Gastrocnemius medialis (tissue), 4 donors: ENCODE results near the gene CAPG. TPM values are rescaled to one million over a fixed set of nuclear protein-coding genes. Genes with fewer than 3 reads are reported as not detected.
"Not testable (repeated sequence)": the region's sequence is repeated elsewhere in the genome, so short reads cannot be mapped to it uniquely, and the experiment has no call there.

Source experiments
- ATAC-seq, 2 donors: fragments of 150-250 bp; one replicate each; pipeline ENCODE4 v1.9.1; 2016
- DNase-seq, 2 donors: peaks; one replicate each; pipeline ENCODE4 v3.0.0-alpha.2; 2019
- H3K27ac ChIP-seq, 4 donors: fragments of 200-600 bp; sonication (generic); 1 replicate in 1 of 4; 2 replicates in 3 of 4; pipeline ENCODE4 v1.5.1; 2016 to 2018; ENCODE audit warnings: mild to moderate bottlenecking in 2 of 4, moderate library complexity in 1 of 4
- H3K27me3 ChIP-seq, 3 donors: fragments of 200-600 bp; sonication (generic) in 2 of 3; 1 replicate in 1 of 3; 2 replicates in 2 of 3; pipeline versions ENCODE4 v1.5.1 to v1.6.0; 2016 to 2019; ENCODE audit warnings: mild to moderate bottlenecking in 1 of 3, moderate library complexity in 1 of 3
- H3K36me3 ChIP-seq, 2 donors: fragments of 200-600 bp; sonication (generic) in 1 of 2; one replicate each; pipeline ENCODE4 v1.5.1; 2017 to 2018
- H3K4me1 ChIP-seq, 2 donors: fragments of 200-600 bp; sonication (generic) in 1 of 2; one replicate each; pipeline ENCODE4 v1.5.1; 2016 to 2017; ENCODE audit warnings: mild to moderate bottlenecking in 2 of 2
- H3K4me3 ChIP-seq, 4 donors: fragments of 200-600 bp; sonication (generic) in 3 of 4; 1 replicate in 1 of 4; 2 replicates in 3 of 4; pipeline ENCODE4 v1.5.1; 2016 to 2019; ENCODE audit warnings: mild to moderate bottlenecking in 2 of 4
- H3K9me3 ChIP-seq, 3 donors: fragments of 200-600 bp; sonication (generic) in 2 of 3; 1 replicate in 1 of 3; 2 replicates in 2 of 3; pipeline ENCODE4 v1.5.1; 2016 to 2019
- CTCF ChIP-seq, 5 experiments: fragments of 450-650 bp in 3 of 5; fragments of 200-600 bp in 2 of 5; sonication (generic) in 2 of 5; IDR thresholded peaks in 4 of 5; conservative IDR thresholded peaks in 1 of 5; 1 replicate in 4 of 5; 2 replicates in 1 of 5; pipeline ENCODE4 v1.5.1; 2016 to 2019; ENCODE audit warnings: antibody characterized with exemption in 5 of 5, mild to moderate bottlenecking in 3 of 5, moderate library complexity in 3 of 5
- POLR2A ChIP-seq, 2 donors: fragments of 450-650 bp; IDR thresholded peaks; one replicate each; pipeline ENCODE4 v1.6.1; 2017; ENCODE audit warnings: antibody characterized with exemption in 2 of 2, mild to moderate bottlenecking in 2 of 2, moderate library complexity in 2 of 2
- in situ Hi-C, 4 donors: fragments of 200-750 bp; cut with MboI; loops; one replicate each; pipeline versions ENCODE4 v1.15.0 to v1.8.0; 2017; ENCODE audit warnings: low sequenced_read_pairs in 4 of 4
- intact Hi-C: fragments of 100-400 bp; cut with DNase I; formaldehyde crosslinking; loops from one replicate; pipeline ENCODE4 v1.15.1; 2023; ENCODE audit warnings: low total_unique reads
- total RNA-seq, 4 donors: library from RNA; depleted of rRNA; stranded (reverse); fragments of >200 nt; gene quantifications; one replicate each; pipeline versions ENCODE4 v1.1.0 to v1.2.3, GENCODE V29; 2016

Gene CAPG
- total RNA-seq, 4 donors from 2014 or later, result 15.9 to 35.6 (median 23.1) TPM

GRCh38 chr2:85444629-85445172 is 34.5 kb upstream of the CAPG start:
- DNase-seq (no peak), ATAC-seq (no peak)
- TF ChIP-seq POLR2A (IDR thresholded peaks at IDR 0.05), result no peak
- TF ChIP-seq CTCF (IDR thresholded peaks at IDR 0.05 in 4 of 5, conservative IDR thresholded peaks at IDR 0.05 in 1 of 5), result no peak
- Histone ChIP-seq H3K27me3 (no peaks in the 10 kb centered on the region), H3K4me3 (no peak overlapping the region), H3K36me3 (no peaks in the 10 kb centered on the region), H3K27ac (peak overlapping the region in 2 of 4 donors; percentile 18 to 60), H3K4me1 (peaks cover 0 to 14% of the 10 kb centered on the region in 2 donors), H3K9me3 (no peaks in the 10 kb centered on the region)
- intact Hi-C loops (no loop called here), in situ Hi-C loops (no loop called here)

- no peak overlapping the region for H3K4me3 ChIP-seq
- H3K9me3 ChIP-seq, result no peaks in the 10 kb centered on the region
- no peak overlapping the region for H3K27ac ChIP-seq
- intact Hi-C loops (no loop called here), in situ Hi-C loops (no loop called here)
- peaks cover 14 to 27% of the 10 kb centered on the region in 2 donors for H3K4me1 ChIP-seq
- no peak for ATAC-seq
- DNase-seq, result no peak
- TF ChIP-seq CTCF (IDR thresholded peaks at IDR 0.05 in 4 of 5, conservative IDR thresholded peaks at IDR 0.05 in 1 of 5), result no peak
- no peak for TF ChIP-seq POLR2A (IDR thresholded peaks at IDR 0.05)
- H3K36me3 ChIP-seq, result no peaks in the 10 kb centered on the region
- no peaks in the 10 kb centered on the region for H3K27me3 ChIP-seq
These were observed 31.7 kb upstream of the CAPG start for GRCh38 chr2:85441864-85442263.

- H3K4me3 ChIP-seq, result no peak overlapping the region
- in situ Hi-C loops, result no loop called here
- peaks cover 15 to 27% of the 10 kb centered on the region in 2 donors for H3K4me1 ChIP-seq
These were observed 30.6 kb upstream of the CAPG start for GRCh38 chr2:85440729-85441128.

GRCh38 chr2:85439986-85440385 is 29.8 kb upstream of the CAPG start:
- TF ChIP-seq POLR2A (IDR thresholded peaks at IDR 0.05) (no peak), CTCF (IDR thresholded peaks at IDR 0.05 in 4 of 5, conservative IDR thresholded peaks at IDR 0.05 in 1 of 5) (no peak)
- intact Hi-C loops, result loop anchor here (5.0 kb wide), 1 partner anchor 162 kb away; the partner anchor contains the start of gene TMEM150A
- Histone ChIP-seq H3K4me3 (no peak overlapping the region), H3K36me3 (no peaks in the 10 kb centered on the region), H3K4me1 (peaks cover 15 to 30% of the 10 kb centered on the region in 2 donors), H3K27ac (no peak overlapping the region), H3K9me3 (no peaks in the 10 kb centered on the region), H3K27me3 (no peaks in the 10 kb centered on the region)
- ATAC-seq, result no peak
- in situ Hi-C loops, result no loop called here
- DNase-seq, result no peak

More at GRCh38 chr2:85440729-85441128, 30.6 kb upstream of the CAPG start:
- Histone ChIP-seq H3K9me3 (no peaks in the 10 kb centered on the region), H3K27ac (no peak overlapping the region), H3K36me3 (no peaks in the 10 kb centered on the region), H3K27me3 (no peaks in the 10 kb centered on the region)
- DNase-seq (no peak), ATAC-seq (no peak)
- TF ChIP-seq CTCF (IDR thresholded peaks at IDR 0.05 in 4 of 5, conservative IDR thresholded peaks at IDR 0.05 in 1 of 5), result no peak
- no peak for TF ChIP-seq POLR2A (IDR thresholded peaks at IDR 0.05)
- intact Hi-C loops, result no loop called here

GRCh38 chr2:85439569-85439968 is 29.4 kb upstream of the CAPG start:
- in situ Hi-C loops, H3K36me3 ChIP-seq, DNase-seq, H3K4me3 ChIP-seq, H3K27me3 ChIP-seq, H3K9me3 ChIP-seq, ATAC-seq: not testable (repeated sequence)
- intact Hi-C loops, result loop anchor here (5.0 kb wide), 1 partner anchor 163 kb away; the partner anchor contains the start of gene TMEM150A
- Histone ChIP-seq H3K4me1 (peaks cover 15 to 33% of the 10 kb centered on the region in 2 donors), H3K27ac (peak overlapping the region in 1 of 4 donors; percentile 98)
